ENCODE data around the gene COL20A1. TPM values are rescaled to one million over a fixed set of nuclear protein-coding genes. Genes with fewer than 3 reads are reported as not detected.

COL20A1 gene
- total RNA-seq, 1 donor = not detected

DNA sequence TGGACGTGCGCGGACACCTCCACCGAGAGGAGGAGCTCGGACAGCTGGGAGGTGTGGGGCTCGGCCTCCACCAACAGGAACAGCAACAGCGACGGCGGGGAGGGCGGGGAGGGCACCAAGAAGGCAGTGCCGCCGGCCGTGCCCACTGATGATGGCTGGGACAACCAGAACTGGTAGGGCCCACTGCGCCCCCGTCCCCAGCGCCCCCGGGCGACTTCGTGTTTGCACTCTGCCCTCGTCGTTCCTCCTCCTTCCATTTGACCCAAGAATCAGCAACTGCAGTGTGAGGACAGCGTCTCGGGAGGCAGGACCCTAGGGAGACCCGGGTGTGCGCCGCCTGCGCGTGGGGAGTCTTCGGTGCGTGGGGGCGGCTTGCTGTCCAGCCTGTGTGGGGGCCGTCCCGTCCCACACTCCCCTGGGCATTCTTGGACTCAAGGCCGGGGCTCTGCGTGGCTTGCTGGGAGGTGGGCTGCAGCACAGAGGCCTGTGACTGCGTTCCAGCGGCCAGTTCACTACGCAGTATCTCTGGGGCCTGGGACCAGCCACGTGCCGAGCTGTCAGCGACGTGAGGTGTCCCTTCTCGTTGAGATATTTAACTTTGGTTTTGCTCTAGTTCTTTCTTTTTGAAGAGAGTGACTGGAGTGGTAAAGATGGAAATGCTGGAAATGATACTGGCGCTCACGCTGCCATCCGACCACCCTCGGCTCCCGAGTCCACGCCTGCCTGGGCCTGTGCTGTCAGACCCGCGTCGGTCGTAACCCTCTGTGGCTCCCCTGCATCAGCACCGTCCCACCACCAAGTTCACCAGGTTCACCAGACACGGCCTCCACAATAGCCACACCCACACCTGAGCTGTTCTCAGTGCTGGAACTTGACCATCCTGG is 5.0 kb upstream of the COL20A1 start:
- no peak for TF ChIP-seq CTCF (IDR thresholded peaks at IDR 0.05; ENCODE audit: insufficient read depth, low read length)
- H3K4me3 ChIP-seq (ENCODE audit: low read depth, low read length) = no peak overlapping the region

GRCh38 chr20:63288581-63289251 is 4.3 kb upstream of the COL20A1 start:
- no peak for TF ChIP-seq CTCF (IDR thresholded peaks at IDR 0.05; ENCODE audit: insufficient read depth, low read length)
- DNase-seq (ENCODE audit: low read depth) = no peak
- H3K4me3 ChIP-seq (ENCODE audit: low read depth, low read length) = no peak overlapping the region

More for the DNA sequence above, 5.0 kb upstream of the COL20A1 start:
- no peak for DNase-seq (ENCODE audit: low read depth)

DNA sequence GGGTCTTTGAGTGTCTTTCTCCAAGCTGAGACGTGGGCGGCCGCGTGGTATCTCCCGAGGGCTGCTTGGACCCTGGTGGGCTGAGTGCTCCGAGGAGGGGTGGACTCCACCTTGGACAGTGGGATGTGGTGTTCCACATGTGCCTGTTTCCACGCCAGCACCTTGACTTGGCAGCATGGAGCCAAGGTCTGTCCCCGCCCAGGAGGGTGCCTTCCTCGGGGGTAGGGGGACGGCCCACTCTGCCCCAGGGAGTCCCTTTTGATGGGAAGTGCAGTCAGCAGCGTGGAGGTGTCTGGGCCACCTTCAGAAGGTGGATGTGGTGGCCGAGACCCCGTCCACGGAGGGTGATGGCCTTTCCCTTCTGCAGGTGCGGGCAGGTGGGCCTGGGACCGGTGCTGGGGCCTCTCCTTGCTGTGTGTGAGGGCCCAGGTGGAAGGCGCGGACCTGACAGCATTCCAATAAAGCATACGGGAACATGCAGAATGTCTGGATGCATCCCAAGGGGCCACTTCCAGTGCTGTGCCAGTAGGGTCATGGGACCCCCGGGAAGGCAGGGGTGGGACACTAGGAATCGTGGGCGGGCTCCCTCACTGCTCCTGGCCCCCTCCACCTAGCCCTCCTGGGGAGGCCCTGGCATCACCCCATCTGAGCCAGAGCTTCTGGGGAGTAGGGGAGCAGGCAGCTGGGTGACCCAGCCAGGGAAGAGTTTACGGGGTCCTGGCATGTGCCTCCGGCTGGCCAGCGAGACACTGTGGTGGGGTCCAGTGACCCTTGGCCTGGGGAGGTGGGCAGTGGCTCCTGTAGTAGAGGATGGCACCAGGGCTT is 3.5 kb upstream of the COL20A1 start:
- H3K4me3 ChIP-seq (ENCODE audit: low read depth, low read length) = no peak overlapping the region
- TF ChIP-seq CTCF (IDR thresholded peaks at IDR 0.05; ENCODE audit: insufficient read depth, low read length) = no peak
- DNase-seq (ENCODE audit: low read depth) = no peak

DNA sequence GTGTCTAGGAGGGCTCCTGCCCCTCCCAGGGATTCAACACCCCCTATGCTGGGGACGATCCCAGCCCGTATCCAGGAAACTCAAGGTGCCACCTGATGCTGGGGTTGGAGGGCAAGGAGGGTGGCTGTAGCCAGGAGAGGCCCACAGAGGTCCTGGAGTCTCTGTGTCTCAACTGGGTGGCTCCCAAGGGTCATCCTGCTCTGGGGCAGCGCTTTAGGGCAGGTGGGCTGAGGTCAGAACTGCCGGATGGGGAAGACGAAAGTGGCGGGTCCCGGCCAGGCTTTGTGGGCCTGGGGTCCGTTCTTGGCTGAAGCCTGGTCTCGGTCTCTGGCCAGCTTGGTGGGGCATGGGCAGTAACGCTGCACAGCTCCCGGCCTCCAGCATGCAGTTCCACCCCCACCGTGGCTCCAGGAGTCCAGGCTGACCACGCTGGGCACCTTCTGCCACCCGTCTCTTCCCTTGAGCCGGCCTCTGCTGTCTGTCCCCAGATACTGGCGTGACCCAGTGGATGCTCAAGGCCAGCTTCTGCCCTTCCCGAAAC is 2.8 kb upstream of the COL20A1 start:
- DNase-seq (ENCODE audit: low read depth) = no peak
- no peak for TF ChIP-seq CTCF (IDR thresholded peaks at IDR 0.05; ENCODE audit: insufficient read depth, low read length)
- no peak overlapping the region for H3K4me3 ChIP-seq (ENCODE audit: low read depth, low read length)

DNA sequence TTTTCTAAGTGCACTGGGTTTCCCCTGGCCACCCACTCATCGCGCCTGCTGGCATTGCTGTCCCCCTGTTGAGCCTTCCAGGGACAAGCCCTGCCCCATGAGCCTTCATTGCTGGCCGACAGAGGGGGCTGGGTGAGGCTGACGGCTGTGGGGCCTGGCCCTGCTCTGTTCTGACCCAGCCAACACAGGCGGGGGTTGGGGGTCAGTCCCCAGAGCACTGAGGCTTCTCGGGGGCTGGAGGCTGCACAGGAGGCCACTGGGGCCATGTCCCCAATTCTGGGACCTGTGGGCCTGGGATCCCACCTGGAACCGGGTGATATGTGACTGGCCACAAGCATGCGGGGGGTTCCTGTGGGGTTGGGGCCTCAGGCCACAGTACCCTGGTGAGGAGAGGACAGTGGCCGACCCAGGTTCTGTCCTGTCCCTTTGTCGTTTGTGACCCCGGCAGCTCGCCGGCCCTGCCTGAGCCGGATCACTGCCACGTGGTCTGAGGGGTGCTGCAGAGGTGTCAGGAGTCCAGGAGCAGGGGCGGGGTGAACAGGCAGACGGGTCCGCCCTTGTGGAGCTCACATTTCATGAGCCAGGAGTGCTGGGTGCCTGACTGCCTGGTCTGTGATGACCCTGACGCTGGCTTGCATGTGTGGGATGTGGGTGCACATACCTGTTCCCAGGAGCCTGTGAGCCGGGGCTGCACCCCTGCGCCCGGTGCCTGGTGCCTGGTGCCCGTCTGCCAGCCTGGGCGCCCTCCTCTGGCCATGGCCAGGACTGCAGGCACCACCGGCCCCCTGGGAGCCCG is 2.1 kb upstream of the COL20A1 start:
- peak; percentile 72 for TF ChIP-seq CTCF (IDR thresholded peaks at IDR 0.05; ENCODE audit: insufficient read depth, low read length)
- DNase-seq (ENCODE audit: low read depth) = peak; percentile 9
- no peak overlapping the region for H3K4me3 ChIP-seq (ENCODE audit: low read depth, low read length)

DNA sequence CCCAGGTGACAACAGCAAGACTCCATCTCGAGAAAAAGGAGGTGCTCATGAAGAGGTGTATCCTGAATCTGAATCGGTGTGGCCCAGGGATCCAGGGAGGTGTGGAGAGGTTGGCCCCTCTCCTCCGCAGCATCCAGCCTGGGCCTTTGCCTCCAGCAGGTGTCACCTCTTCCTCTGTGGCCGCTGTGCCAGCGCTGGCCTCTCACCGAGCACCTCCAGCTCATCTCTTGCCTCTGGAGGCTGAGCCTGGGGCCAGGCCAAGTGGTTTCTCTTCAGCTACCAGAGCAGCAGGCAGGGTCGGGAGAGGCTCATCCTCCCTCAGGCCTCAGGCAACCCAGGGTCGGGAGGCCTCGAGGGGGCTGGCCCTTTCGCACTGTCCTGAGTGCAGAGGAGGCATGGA is 1.2 kb upstream of the COL20A1 start:
- H3K4me3 ChIP-seq (ENCODE audit: low read depth, low read length) = no peak overlapping the region
- TF ChIP-seq CTCF (IDR thresholded peaks at IDR 0.05; ENCODE audit: insufficient read depth, low read length) = no peak
- DNase-seq (ENCODE audit: low read depth) = no peak
